Activated CD4-positive, alpha-beta T cell treated with anti-CD3 and anti-CD28 coated beads, Interleukin-2, amount 50 U/mL, for 24 hours (primary cell): Measurements from ENCODE around the gene UQCC2.

Source experiments
- DNase-seq, 2 donors: peaks; one replicate each; pipeline ENCODE4 v3.0.0-alpha.2; 2020; ENCODE audit warnings: low read depth in 1 of 2, low spot score in 1 of 2

Gene UQCC2

DNA sequence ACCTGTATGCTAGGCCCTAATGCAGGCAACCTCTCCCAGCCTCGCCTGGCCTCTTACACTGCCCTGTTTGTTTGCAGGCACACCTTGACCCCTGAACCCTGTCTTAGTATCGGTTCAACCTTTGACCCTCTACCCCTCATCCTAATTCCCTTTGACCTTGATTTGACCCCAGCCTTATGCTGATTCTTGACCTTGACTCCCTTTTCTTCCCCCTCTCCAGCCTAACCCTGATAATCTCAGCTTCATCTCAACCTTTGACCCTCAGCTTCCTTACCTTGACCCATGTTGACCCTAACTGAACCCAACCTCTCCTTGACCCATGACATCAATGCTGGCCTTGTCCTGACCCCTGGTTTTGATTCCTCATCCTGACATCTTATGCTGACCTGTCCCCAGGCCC is 33.8 kb downstream of the UQCC2 start:
- no peak for DNase-seq

GRCh38 chr6:33677143-33677660 is 34.3 kb downstream of the UQCC2 start:
- DNase-seq = no peak

DNA sequence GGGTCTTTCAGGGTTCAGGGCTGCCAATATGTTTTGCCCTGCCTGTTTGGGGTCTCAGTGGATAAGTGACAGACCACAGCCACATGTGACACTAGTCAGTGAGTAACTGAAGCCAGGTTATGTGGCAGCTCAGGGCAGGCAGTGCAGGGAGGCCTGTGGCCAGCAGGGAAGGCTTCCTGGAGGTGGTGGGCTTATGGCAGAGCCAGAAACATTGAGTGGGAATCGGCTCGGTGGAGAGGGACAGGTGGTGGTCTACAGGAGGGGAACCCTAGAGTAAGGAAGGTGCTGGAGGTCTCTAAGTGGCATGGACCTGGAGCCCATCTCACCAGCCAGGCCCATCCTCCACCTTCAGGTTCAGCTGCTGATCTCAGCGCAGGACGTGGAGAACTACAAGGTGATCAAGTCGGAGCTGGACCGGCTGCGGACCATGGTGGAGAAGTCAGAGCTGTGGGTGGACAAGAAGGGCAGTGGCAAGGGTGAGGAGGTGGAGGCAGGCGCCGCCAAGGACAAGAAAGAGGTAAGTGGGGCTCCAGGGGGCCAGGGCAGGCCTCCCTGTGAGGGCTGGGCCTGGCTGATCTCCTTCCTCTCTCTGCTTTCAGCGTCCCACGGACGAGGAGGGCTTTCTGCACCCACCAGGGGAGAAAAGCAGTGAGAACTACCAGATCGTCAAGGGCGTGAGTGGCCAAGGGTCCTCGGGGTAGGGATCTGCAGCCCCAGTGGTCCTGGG is 34.9 kb downstream of the UQCC2 start:
- no peak for DNase-seq

- no peak for DNase-seq
These were observed 35.5 kb downstream of the UQCC2 start for GRCh38 chr6:33675968-33676367.

GRCh38 chr6:33673851-33674250 is 37.6 kb downstream of the UQCC2 start:
- no peak for DNase-seq

DNA sequence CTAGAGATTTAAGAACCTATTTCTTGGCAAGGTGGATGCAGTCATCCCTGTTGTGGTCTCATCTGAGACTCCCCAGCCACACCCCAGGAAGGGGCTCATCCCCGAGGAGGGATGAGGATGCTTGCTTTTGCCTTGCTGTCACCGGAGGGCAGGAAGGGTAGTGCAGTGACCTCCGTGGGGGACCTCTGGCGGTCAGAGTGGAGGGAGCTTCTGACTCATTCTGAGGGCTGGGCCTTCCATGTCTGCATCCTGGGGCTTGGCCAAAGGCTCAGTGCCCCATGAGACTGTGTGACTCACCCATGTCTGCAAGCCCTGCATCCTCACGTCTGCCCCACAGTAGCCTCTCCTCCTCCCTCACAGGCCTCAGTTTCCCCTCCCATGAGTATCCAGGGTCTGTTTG is 38.7 kb downstream of the UQCC2 start:
- DNase-seq = no peak

- DNase-seq = no peak
These were observed 39.8 kb downstream of the UQCC2 start for GRCh38 chr6:33671744-33672072.

DNA sequence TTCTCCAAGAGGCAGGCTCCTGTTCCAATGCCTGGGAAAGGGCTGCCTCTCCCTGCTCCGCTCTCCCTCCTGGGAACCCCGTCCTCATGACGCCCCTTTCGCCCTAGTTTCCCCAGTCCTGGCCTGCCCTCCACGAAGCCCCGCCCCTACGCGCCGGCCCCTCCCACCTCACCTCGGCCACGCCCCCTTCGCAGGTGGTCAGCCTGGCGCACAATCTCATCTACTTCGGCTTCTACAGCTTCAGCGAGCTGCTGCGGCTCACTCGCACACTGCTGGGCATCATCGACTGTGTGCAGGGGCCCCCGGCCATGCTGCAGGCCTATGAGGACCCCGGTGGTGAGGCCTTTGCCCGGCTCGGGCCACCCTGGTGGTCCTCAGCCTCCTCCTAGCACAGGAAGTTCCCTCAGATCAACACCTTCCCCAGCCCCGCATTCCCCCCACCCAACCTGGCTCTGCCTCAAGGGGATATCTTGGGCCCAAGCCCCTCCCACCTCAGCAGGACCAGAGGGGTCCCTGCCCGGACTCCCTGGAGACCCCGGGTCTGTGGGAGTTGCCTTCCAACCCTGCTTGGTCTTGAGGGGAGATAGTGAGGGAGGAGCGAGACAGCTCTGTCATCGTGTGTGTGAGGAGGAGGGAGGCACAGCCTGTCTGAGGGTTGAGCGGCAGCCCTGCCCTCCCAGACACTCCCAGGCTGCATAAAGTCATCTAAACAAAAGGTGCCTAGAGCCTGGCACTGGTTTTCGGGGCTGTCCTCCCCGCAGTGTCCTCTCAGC is 40.3 kb downstream of the UQCC2 start:
- no peak for DNase-seq

DNA sequence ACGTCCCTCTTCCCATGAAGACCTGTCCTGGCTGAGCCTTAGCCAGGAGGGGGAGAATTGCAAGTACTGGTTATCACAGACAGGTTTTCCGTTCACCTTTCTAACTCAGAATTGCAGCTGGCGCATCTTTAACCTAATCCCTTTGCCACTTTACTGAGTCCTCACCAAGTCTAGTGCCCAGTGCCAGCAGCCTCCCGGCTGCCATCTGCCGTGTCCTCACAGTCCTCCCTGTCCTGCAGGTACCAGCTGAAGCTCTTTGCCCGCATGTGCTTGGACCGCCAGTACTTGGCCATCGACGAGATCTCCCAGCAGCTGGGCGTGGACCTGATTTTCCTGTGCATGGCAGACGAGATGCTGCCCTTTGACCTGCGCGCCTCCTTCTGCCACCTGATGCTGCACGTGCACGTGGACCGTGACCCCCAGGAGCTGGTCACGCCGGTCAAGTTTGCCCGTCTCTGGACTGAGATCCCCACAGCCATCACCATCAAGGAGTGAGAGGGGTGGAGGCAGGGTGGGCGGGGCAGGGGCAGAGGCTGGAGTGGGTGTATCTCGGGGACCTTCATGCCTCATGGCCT is 41.3 kb downstream of the UQCC2 start:
- DNase-seq = no peak

- peak in 1 of 2 donors; percentile 20 for DNase-seq
These were observed 42.6 kb downstream of the UQCC2 start for GRCh38 chr6:33668914-33669313.

DNA sequence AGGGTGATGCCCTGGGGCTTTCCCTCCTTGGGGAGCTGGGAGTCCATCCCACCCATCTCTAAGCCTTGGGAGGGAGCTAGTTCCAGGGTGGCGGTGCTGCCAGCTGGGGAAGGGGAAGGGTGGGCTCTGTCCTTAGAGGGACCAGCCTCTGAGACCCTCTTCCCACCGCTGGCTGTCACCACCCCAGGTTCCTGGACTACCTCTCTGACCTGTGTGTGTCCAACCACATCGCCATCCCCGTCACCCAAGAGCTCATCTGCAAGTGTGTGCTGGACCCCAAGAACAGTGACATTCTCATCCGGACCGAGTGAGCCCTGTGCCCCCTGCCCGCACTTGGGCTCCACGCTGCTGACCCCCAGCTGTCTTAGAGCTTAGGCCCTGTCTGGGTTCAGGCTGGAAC is 43.2 kb downstream of the UQCC2 start:
- no peak for DNase-seq

DNA sequence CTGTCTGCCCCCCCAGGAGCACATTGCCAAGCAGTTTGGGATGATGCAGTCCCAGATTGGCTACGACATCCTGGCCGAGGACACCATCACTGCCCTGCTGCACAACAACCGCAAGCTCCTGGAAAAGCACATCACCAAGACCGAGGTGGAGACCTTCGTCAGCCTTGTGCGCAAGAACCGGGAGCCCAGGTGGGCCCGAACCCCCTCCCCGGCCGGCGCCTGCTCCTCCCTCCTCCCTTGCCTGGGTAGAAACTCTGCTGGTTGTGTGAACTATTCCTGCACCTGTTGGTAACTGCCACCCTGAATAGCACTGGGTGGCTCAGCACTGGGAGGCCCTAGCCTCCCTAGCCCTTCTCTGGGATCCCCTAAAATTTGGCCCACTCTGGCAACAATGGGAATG is 43.7 kb downstream of the UQCC2 start:
- no peak for DNase-seq

DNA sequence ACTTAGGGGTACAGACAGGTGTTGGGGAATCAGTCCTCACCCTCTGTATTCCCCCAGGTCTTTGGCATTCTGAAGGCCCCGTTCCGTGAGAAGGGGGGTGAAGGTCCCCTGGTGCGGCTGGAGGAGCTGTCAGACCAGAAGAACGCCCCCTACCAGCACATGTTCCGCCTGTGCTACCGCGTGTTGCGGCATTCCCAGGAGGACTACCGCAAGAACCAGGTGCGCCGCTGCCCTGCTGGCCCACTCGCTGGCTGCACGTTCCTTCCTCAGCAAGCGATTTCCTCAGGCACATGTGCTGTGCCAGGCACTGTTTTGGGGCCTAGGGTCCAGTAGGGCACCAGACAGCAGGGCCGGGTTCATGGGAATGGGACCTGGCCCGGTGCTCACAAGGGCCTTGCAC is 44.4 kb downstream of the UQCC2 start:
- no peak for DNase-seq

DNA sequence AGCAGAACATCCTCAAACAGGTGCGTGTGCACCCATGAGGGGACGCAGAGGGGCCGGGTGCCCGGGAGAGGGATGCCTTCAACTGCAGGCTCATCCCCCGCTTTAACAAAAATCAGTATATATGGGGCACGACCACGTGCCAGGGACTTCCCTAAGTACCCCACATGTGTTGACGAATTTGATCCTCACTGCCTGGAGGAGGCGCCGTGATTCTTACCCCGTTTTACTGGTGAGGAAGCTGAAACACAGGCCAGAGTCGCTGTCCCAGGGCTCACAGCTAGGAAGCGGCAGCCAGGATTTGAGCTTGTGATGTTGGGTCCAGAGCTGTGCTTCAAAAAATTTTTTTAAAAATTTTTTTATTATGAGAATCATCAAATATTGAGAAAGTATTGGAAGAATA is 45.5 kb downstream of the UQCC2 start:
- DNase-seq = no peak

DNA sequence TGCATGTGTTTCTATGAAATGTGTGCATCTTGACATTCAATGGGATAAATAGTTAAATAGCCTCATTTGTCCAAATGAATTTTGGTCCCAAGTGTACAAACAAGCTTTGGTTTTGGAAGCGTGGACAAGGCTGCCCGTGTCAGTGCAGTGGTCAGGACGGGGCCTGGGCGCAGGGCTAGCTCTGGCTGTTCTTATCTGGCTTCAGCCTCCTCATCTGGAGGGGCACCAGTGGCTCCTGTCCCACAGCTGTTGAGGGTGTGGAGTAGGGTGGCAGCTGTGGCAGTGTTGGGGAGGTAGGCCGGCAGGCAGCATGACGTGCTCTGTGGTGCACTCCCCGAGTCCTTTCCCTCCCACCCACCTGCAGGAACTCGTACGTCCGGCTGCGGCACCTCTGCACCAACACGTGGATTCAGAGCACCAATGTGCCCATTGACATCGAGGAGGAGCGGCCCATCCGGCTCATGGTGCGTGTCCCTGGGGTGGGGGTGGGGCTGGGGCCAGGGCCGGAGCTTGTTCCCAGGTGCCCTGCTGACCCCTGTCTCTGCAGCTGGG is 46.9 kb downstream of the UQCC2 start:
- no peak for DNase-seq

- DNase-seq = no peak
These were observed 47.6 kb downstream of the UQCC2 start for GRCh38 chr6:33663727-33664449.

DNA sequence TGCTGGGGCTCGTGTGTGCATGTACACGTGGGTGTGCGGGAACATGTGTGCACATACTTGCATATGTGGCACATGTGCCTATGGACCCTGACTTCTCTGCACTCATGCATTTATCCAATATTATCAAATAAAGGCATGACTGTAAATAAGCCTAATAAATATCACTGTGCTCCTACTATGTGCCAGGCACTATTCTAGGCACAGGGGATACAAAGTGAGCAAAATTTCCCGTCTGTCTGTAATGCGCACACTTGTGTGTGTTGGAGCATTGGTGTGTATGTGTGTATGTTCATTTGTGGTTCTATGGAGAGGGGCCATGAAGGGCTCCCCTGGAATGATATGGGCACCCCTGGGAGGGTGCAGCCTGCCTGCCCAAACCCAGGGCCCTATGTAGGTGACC is 48.5 kb downstream of the UQCC2 start:
- no peak for DNase-seq

DNA sequence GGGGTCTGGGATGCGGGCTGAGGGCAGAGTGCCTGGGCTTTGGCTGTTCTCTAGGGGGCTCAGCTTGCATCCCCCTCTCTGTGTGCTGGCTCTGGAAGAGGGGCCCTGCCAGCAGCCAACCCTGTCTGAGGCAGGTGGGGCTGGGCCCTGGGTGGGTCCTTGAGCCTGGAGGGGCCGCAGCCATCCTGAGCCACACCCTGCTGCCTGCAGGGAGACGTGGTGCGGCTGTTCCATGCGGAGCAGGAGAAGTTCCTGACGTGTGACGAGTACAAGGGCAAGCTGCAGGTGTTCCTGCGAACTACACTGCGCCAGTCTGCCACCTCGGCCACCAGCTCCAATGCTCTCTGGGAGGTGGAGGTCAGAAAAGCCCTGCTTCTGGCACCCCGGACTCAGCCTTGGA is 49.2 kb downstream of the UQCC2 start:
- DNase-seq = no peak

- no peak for DNase-seq
These were observed 50.2 kb downstream of the UQCC2 start for GRCh38 chr6:33661106-33661838.

- DNase-seq = no peak
These were observed 51.5 kb downstream of the UQCC2 start for GRCh38 chr6:33659986-33660385.
